ENCODE results near the gene GSTM4. TPM values are rescaled to one million over a fixed set of nuclear protein-coding genes. Genes with fewer than 3 reads are reported as not detected.

Gene GSTM4
- total and polyA plus RNA-seq, 2 of the 8 experiments (the other 6 are each of a cell fraction or from before 2014, with no cell fraction given): 11.3 to 31.4 TPM

DNA sequence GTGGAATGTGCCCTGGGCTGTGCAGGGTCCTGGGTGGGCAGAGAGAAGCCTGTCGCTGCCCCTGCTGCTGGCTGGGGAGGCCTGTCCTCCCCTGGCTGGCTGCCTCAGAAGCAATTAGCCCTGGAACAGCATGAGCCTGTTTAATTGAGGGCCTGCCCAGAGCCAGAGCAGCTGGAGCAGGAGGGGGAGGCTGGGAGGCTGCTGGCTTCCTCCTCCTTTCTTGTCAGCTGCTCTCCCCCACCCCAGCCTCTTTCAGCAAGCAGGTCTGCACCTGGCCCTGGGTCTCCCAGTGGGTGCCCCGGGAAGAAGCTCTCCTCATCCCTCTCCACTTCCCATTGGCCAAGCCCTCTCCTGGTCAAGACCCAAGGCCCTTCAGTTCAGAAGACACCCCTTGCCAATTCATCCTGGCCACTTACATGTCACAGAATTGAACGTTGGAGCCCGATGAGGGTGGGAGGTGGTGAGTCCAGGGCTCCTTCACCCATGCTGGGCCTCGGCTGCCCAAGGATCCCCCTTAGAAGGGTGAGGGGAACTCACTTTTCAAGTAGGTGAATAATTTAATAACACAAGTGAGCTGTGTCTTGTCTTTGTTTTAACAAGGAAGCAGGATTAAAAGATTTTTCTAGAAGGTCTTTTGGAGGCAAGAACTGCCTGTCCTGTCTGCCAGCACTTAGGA is 23.1 kb upstream of the GSTM4 start:
- H3K14ac ChIP-seq (ENCODE audit: insufficient read length): no peak overlapping the region
- no peaks in the 10 kb centered on the region for H3K27me3 ChIP-seq (replicated peaks in 1 of 4; ENCODE audit: control insufficient read depth in 3 of 4, extremely low read depth in 1 of 4, insufficient read depth in 3 of 4, low read length in 3 of 4)
- no peak overlapping the region for H3K4me2 ChIP-seq (ENCODE audit: insufficient read depth in 1 of 2, low read depth in 2 of 2, low read length in 2 of 2)
- no peaks in the 10 kb centered on the region for H3K9me3 ChIP-seq (ENCODE audit: insufficient read depth in 2 of 2, low read depth in 1 of 2, low read length in 1 of 2)
- ChIA-PET CTCF (ENCODE audit: partially characterized antibody) (interaction anchor here (0.9 to 10.4 kb wide), 11 partner anchors 7 to 100 kb away, joined by 3 to 73 read pairs (median 5); partner anchors contain the start of gene GSTM1), POLR2A (ENCODE audit: partially characterized antibody) (interaction anchor here (0.7 to 1.6 kb wide), 4 partner anchors 8 to 74 kb away, joined by 3 to 5 read pairs (median 4); partner anchors contain the start of genes AMPD2 and GNAT2)
- peaks cover 5 to 8% (median 7%) of the 10 kb centered on the region in 4 experiments; a peak in 6 of 7 replicates for H3K4me1 ChIP-seq (replicated peaks in 1 of 4; ENCODE audit: control insufficient read depth in 3 of 4, insufficient read depth in 4 of 4, low read length in 3 of 4)
- peaks cover 0 to 13% of the 10 kb centered on the region in 2 experiments for H4K20me1 ChIP-seq (replicated peaks in 1 of 2; ENCODE audit: control insufficient read depth in 1 of 2, insufficient read depth in 2 of 2, low read length in 2 of 2)
- no peak overlapping the region for H2BK15ac ChIP-seq (ENCODE audit: low read length)
- 92% methylated on average over 5 of the region's 5 CpGs; no CpG with 5 or more reads in 1 of the 2 experiments for WGBS, 2 experiments (ENCODE audit: extremely low coverage in 1 of 2, insufficient coverage in 1 of 2, insufficient read length in 1 of 2, insufficient replicate concordance in 2 of 2, low coverage in 1 of 2, low lambda C conversion rate in 2 of 2, missing lambda C conversion rate in 1 of 2)
- no peak overlapping the region for H4K91ac ChIP-seq (replicated peaks; ENCODE audit: insufficient read length, low read length)
- no peak overlapping the region for H2BK12ac ChIP-seq (ENCODE audit: low read depth, low read length)
- H4K8ac ChIP-seq (ENCODE audit: extremely low read depth, insufficient read depth, low read length): no peak overlapping the region
- H3K4ac ChIP-seq (replicated peaks; ENCODE audit: insufficient read length, low read depth, low read length): no peak overlapping the region
- H3K23ac ChIP-seq (ENCODE audit: insufficient read length): no peak overlapping the region
- H3K9ac ChIP-seq (replicated peaks in 1 of 4; ENCODE audit: extremely low read depth in 1 of 4, low read depth in 3 of 4, low read length in 3 of 4): no peak overlapping the region
- H3K36me3 ChIP-seq (ENCODE audit: control insufficient read depth in 2 of 4, insufficient read depth in 4 of 4, low read length in 3 of 4): peaks cover 16 to 20% (median 17%) of the 10 kb centered on the region in 4 experiments
- no peaks in the 10 kb centered on the region for H3K23me2 ChIP-seq (ENCODE audit: low read depth, low read length)
- H3K4me3 ChIP-seq (ENCODE audit: extremely low read depth in 1 of 4, insufficient read depth in 2 of 4, low read depth in 3 of 4, low read length in 4 of 4): no peak overlapping the region
- DNase-seq (ENCODE audit: low read depth in 1 of 2, low spot score in 2 of 2) (peak in 1 of 2 experiments; percentile 35), FAIRE-seq (no peak)
- no peak overlapping the region for H2AK5ac ChIP-seq (ENCODE audit: low read depth, low read length)
- H2BK5ac ChIP-seq (ENCODE audit: low read depth, low read length): no peak overlapping the region
- no peak overlapping the region; the same call in 1 of the 2 replicates for H3K18ac ChIP-seq (ENCODE audit: extremely low read depth, low read length)
- no peak overlapping the region for H2AFZ ChIP-seq (ENCODE audit: low read length)
- H3K79me2 ChIP-seq (ENCODE audit: control insufficient read depth in 1 of 2, insufficient read depth in 2 of 2, low read length in 2 of 2): no peaks in the 10 kb centered on the region
- no peak overlapping the region for H2BK20ac ChIP-seq (ENCODE audit: low read length)
- no peak overlapping the region for H4K5ac ChIP-seq (ENCODE audit: insufficient read length, low read depth, low read length)
- TF ChIP-seq MAFK (IDR thresholded peaks at IDR 0.05; ENCODE audit: low read depth, low read length) (no peak), ATF3 (IDR thresholded peaks at IDR 0.05; ENCODE audit: insufficient read depth, low read depth, low read length) (no peak), SUZ12 (IDR thresholded peaks at IDR 0.05; ENCODE audit: low read length) (no peak), KDM5A (IDR thresholded peaks at IDR 0.05; ENCODE audit: low read length) (no peak), TCF12 (IDR thresholded peaks at IDR 0.05; ENCODE audit: low read depth, low read length) (no peak), SAP30 (IDR thresholded peaks at IDR 0.05; ENCODE audit: insufficient read depth, insufficient replicate concordance, low read length) (no peak), CHD1 (IDR thresholded peaks at IDR 0.05; ENCODE audit: low read depth, low read length) (no peak)
- H3K56ac ChIP-seq (replicated peaks; ENCODE audit: insufficient read length, low read depth, low read length): no peak overlapping the region
- H3K27ac ChIP-seq (ENCODE audit: low read depth, low read length): no peak overlapping the region
- no peak overlapping the region for H2BK120ac ChIP-seq (replicated peaks; ENCODE audit: low read depth, low read length)
- H3K79me1 ChIP-seq (ENCODE audit: low read depth, low read length): no peaks in the 10 kb centered on the region
